HG03280 (cell line): Measurements from ENCODE around the gene SCD.
A peak's percentile ranks its signal among the peaks of the same experiment; 100 is the strongest.

Experiments used
- ATAC-seq: cut with Tn5 transposase; IDR thresholded peaks from one replicate; pipeline ENCODE4 v1.9.1; 2021; ENCODE audit warnings: mild to moderate bottlenecking, moderate library complexity; ENCODE audit not compliant: unreplicated experiment

The SCD gene

DNA sequence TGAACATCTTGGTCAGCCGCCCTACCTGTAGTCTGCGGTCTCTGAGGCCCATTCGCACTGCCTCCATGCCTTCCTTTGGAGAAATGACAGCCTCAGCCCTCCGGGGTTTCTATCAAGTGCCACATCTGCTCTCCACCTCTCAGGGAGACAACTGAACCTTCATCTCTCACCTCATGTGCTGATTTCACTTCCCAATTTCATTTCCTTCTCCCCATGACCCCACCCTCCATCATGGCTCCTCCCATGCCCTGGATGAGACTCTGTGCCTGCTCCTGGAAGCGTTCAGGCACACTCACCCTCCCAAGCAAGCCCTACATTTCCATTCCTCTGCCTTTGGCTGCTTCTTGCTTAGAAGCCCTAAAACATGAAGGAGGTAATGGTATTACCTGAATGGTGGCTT is 7.8 kb upstream of the SCD start:
- ATAC-seq, result no peak

DNA sequence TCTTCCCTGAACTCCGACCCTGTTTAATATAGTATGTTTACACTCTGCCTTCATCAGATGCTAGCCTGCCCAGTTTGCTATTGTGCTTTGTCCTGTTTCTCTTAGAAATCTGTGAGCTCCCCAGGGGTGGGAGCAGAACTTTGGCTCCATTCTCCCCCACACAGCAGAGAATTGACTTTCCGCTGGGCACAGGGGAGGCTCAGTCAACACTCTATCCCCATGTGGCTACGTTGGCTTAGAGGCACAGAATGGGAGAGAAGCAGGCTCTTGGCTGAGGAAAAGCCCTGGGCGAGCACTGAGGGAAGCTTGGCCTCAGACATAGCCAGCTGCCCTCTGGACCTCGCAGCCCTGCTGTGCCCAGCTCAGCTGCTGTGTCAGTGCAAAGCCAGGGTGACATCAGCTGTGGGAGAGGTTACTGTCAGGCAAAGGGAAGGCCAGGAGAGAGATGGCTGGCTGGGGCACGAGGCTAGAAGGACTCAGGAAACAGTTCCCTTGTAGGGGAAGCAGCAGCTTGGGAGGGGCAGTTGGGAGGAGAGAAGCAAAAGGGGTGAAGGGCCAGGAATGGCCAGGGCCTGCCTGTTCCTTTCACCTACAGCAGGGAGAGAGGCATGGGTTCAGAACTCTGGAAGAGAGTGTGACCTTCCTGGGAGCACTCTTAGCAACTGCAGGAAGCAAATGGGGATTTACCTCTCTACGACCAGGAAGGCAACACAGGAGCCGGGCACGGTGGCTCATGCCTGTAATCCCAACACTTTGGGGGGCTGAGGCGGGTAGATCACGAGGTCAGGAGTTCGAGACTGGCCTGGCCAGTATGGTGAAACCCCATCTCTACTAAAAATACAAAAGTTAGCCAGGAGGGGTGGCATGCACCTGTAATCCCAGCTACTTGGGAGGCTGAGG is 5.8 kb upstream of the SCD start:
- no peak for ATAC-seq

DNA sequence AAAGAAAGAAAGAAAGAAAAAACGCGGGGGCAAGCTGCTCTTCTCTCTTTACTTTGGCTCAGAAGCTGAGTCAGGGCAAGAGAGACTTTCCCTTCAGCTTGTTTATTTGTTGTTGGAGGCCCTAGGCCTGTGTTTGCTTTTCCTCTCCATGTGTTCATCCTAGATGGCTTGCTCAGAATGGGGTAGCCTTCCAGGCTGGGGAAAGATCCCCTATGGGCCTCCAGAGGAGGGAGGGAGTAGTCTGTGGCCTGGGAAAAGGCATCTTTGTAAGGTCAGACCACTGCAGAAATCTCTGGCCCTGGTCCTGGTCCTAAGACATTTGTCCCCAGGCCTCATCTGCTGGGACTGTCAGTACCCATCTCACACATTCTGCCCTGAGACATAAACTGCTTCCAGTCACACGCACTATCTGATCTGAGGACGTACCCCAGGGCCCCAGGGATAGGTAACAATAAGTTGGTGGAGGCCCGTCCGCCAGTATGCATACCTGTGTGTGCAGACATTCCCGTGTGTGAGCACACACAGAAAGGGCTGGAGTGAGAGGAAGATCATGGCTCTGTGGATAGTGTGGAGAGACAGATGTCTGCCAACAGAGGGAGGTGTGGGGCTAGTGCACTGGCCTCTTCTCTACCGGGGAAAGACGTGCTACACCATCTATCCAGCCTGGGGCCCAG is 4.9 kb upstream of the SCD start:
- ATAC-seq, result no peak

DNA sequence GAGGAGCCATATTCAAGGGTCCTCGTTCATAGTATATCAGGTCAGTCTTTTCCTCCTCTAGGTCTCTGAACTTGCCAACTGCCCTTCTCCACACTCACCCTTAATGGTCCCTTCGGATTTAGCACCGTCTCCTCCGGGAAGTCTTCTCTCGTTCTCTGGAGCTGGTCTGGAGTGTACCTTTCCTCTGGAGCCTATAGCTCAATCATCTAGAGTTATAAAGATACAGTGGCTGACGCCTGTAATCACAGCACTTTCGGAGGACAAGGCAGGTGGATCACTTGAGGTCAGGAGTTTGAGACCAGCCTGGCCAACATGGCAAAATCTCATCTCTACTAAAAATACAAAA is 4.4 kb upstream of the SCD start:
- no peak for ATAC-seq

DNA sequence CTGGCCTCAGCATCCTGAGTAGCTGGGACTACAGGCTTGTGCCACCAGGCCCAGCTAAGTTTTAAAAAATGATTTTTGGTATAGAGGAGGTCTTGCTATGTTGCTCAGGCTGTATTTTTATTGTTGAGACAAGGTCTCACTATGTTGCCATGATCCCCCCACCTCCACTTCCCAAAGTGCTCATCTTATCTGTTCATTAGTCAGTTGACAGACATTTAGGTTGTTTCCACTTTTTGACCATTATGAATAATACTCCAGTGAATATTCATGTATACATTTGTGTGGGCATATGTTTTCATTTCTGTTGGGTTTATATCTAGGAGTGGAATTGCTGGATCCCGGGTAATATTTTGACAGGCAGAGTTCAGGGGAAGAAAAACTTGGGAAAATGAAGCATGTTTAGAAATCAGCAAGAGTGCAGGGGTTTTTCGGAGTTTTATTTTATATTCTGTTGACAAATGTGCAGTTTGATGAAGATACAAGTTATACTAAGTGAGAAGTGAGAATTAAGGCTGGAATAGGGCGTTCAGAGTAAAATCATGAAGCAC is 2.7 kb upstream of the SCD start:
- ATAC-seq, result no peak

DNA sequence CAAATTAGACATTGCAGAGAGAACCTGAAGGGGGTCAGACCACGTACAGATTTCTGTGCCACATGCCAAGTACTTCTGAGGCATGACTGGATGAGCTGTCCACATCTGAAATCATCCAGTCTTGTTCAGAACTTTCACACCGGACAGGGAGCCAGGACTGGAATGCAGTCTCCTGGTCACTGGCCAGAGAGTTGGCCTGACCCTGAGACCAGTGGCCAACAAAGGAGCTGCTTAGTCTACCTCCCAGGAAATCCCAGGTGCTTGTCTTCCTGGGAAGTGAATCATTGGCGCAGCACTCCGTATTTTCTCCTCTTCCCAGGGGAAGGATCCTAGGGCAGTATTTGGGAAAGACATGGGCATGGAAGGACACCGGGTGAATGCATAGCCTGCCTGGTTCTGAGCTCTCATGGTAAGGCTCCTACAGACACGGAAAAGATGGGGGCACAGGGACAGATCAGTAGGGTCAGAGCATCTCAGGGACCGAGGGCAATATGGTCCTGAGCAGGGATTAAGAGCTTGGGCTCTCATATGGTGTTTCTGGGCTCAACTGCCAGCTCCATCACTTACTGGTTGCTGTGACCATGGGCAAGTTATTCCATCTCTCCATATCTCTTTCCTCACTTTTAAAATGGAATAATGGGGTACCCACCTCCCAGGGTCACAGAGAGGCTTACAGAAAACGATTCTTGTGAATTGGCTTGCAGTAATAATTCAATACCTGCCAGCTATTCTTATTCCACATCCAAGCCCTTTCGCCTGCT is 1.3 kb upstream of the SCD start:
- ATAC-seq, result no peak

DNA sequence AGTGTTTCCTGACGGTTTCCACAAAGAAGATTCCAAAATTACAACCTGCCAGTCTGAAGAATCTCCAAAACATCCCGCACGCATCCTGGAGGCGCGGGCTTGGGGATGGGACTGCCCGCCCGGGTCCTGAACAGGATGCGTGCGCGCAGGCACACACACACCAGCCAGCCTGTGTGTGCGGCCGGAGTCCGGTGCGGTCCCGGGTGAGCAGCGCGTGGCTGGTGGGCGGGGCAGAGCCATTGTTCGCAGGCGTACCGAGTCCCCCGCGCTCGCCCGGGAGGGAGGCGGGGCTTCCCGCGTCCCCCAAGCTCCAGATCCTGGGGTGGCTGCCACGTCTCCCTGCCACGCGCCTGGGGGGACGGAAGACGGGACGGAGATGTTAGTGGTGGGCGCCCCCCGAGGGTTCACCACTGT is 675 bp upstream of the SCD start:
- peak; percentile 50 for ATAC-seq

DNA sequence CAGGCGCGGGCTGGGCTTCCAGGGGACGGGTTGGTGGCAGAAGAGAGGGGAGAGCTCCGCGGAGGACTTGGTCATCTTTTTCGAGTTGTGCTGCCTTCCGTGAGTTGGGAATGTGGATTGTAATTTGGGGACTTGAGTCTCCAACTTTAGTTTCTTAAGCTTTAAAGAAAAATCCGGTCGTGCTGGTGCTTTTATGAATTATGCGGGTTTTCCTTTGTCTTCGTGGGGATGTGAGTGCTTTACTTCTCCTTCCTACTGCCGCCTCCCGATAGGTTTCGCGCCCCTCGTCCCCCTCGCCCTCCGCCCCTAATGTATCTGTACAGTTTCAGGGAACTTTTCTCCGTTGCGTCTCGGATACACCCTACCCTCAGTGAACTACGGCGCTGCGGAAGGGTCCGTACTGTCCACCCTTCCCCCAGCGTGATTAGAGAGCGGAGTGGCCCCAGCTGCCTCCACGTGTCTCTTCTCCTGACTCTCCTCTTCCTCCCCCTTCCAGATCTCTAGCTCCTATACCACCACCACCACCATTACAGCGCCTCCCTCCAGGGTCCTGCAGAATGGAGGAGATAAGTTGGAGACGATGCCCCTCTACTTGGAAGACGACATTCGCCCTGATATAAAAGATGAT is 649 bp downstream of the SCD start:
- no peak for ATAC-seq

DNA sequence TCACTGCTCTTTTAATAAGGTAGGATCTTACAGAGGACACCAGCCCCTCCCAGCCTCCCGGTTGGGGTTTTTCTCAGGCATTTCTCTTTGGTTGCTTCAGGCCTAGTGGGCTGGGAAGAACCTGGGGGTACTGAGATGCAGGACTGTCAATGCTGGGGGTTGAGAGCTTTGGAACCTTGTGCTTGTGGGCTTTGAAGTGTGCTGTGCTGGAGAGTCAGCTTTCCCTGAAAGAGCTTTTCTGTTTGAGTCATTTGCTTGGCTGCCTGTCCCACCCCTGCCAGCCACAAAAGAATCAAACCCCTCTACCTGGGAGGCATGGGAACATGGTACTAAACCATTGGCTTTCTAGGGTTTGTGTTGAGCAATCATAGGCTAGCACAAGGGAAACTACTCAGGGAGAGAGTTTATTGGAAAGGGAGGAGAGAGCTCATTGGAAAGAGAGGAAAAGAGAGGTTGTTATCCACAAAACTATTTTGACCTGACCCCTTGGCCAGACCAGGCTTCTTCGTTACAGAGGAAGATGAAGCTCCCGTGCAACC is 1.4 kb downstream of the SCD start:
- no peak for ATAC-seq

DNA sequence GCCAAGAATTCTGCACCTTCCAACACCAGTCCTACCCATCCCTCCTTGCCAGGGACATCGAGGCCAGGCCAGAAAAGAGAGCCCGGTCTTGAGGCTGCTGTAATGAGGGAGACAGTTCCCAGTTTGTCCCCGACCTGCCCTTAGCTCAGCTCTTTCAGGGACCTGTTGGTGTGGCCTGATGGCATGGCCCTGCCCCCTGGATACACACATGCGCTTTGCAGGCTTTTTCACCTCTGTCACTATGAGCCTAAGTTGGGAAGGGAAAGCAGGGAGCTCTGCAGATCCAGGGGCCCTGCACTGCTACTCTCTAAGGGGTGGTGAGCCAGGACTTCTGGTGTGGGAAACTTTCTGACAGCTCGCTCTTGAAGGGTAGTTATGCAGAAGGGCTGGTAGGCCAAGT is 2.1 kb downstream of the SCD start:
- ATAC-seq, result no peak

DNA sequence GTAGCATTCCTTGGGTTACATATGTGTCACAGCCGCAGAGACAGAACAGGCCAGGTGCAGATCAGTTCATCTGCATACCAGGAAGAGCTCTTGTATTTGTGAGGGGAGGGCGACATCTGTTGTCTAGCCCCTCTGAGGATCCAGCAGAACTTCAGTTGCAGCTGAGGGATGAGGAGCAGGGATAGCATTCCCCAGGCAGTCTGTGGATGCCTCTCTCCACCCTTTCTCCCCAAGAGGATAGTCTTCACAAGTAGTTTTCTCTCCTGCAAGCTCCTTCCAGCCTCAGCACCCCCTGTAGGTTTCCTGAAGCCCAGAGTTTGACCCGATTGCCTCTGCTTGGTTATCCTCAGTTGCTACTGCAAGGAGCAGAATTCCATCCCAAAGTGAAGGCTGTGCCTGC is 2.6 kb downstream of the SCD start:
- ATAC-seq, result no peak

DNA sequence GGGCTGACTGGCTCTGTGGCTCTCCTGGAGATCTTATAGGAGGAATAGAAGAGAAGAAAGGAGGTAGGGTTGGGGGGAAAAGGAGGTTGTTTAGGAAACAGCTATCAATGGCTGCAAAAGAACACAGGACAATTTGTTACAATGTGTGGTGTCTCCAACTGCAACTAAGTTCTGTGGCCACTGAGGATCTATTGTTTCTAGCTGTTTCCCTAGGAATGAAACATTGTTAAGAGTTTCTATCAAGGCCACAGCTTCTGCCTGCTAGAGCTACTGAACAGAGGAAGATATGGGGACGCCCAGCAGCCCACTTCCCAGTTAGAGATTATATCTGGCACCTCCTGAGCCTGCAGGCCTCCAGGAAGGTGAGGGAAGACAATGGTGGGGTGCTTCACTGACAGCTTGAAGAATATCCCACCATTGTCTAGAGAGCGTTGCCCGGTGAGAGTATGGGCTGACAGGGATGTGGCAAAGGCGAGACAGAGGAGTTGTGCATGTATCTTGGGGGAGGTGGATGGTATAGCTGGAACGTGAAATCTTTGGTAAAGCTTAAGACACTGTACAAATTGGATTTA is 4.0 kb downstream of the SCD start:
- ATAC-seq, result no peak

DNA sequence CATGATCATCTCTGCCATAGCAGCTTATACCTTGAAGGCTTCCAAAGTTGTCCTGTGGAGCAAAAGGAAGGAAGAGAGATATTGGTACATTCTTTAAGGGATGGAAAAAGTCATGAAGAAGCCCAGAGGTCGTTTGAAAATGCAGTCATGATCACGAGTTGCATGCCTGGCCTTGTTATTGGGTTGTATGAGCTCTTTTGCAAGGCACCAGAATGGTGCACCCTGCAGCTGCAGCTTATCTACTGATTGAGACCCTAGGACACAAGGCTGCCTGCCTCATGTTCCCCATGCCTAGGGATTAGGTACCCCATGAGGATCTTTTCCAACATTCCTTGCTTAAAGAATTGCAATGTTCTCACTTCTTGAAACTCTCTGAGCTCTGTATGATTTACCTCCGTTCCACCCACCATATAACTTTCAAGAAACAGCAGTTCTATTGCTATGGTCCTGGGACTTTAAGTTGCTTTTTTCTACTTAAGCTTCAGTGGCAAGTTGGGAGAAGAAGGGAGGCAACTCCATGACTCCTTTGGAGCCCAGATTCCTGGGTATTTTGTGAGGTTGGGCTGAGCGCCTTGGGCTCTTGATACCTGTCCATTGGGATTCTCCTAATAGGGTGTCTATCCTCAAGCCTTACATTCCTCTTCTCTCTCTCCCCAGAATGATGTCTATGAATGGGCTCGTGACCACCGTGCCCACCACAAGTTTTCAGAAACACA is 6.9 kb downstream of the SCD start:
- ATAC-seq, result no peak

DNA sequence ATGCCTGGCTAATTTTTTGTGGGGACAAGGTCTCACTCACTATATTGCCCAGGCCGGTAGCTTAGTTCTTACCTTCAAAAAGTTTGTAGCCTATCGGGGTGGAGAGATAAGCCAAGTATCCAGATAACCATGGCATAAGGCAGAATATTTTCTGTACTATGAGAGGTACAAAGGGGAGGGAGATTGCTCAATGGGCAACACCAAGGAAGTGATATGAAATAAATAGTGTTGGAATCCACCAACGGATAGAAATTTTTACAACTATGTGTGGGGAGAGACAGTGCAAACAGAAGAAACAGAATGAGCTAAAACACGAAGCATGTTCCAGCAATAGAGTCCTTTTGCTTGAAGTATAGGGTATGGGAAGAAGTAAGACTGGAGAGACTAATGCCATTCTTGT is 8.1 kb downstream of the SCD start:
- ATAC-seq, result no peak

DNA sequence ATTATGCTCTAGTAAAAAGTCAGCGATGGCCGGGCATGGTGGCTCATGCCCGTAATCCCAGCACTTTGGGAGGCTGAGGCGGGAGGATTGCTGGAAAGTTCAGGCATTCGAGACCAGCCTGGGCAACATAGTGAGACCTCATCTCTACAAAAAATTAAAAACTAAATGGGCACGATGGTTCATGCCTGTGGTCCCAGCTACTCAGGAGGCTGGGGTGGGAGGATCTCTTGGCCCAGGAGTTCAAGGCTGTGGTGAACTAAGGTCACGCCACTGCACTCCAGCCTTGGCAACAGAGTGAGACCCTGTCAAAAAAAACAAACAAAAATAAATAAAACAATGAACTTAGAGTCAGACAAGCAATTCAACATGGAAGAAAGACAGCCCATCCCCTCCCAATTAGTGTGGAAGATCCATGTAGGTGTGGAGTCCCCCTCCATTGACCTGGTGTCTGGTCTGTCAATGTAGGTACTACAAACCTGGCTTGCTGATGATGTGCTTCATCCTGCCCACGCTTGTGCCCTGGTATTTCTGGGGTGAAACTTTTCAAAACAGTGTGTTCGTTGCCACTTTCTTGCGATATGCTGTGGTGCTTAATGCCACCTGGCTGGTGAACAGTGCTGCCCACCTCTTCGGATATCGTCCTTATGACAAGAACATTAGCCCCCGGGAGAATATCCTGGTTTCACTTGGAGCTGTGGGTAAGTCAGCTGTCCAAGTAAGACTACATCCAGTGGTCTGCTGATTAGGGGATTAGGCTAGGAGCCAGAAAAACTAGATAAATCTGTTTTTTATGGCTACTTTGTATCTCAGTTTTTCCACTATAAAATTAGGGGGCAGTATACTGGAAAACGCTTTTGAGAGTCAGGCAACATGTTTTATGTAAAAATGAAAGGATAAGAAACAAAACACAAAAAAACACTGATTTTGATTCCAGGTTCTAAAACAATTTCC is 9.3 kb downstream of the SCD start:
- no peak for ATAC-seq

DNA sequence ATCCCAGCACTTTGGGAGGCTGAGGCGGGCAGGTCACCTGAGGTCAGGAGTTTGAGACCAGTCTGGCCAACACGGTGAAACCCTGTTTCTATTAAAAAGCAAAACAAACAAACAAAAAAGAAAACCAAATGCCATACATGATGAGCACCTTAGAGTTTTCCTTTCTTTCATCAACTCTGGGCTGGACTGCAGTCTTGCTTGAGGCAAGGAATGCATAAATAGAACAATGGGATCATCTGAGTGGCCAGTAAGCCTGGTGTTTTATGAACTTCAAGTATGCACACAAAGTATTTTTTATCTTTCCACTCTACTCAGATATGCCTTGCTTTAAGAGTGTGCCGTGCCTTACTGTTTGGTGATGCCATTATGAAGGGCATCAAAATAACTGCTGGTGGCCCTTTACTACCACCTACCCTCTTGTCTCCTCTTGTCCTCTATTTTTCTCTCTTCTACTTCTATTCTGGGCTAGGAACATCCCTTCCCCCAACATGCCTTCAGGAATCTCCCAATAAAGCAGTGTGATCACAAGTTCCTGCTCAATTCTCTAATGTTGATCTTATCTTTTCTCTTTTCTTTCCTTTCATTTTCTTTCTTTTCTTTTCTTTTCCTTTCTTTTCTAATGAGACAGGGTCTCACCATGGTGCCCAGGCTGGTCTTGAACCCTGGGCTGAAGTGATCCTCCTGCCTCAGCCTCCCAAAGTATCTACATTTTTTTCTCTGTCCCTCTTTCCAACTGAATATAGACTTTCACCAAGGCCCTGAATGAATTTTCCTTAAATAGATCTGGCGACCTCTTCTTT is 10.2 kb downstream of the SCD start:
- ATAC-seq, result no peak

DNA sequence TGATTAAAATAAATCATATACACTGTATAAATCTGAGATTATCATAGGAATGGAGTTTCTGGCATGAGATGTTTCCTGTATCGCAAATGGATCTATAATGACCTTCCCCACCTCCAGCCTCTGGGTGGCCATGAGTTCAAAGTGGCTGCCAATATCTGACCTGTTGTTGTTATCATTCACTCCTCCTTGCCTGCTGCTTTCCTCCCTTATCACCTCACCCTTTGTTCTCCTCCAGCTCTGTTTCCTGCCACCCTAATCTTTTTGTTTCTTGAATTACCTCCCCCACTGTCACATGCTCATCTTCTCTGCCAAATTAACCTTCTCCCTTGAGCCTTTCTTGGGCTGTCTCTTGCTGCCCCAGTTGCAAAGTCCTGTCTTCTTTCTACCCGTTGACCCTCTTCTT is 12.0 kb downstream of the SCD start:
- no peak for ATAC-seq
